ENCODE data around the gene PRKCB. TPM values are rescaled to one million over a fixed set of nuclear protein-coding genes. Genes with fewer than 3 reads are reported as not detected.

PRKCB gene
- total RNA-seq, 4 donors from 2014 or later, result 10.7 to 23.9 (median 18.2) TPM

- no peak for ATAC-seq
- Histone ChIP-seq H3K27me3 (no peaks in the 10 kb centered on the region), H3K36me3 (no peaks in the 10 kb centered on the region), H3K4me3 (no peak overlapping the region), H3K9me3 (no peaks in the 10 kb centered on the region), H3K27ac (no peak overlapping the region), H3K4me1 (no peaks in the 10 kb centered on the region)
- TF ChIP-seq EP300 (IDR thresholded peaks at IDR 0.05) (no peak), CTCF (IDR thresholded peaks at IDR 0.05) (no peak), POLR2AphosphoS5 (IDR thresholded peaks at IDR 0.05) (no peak), POLR2A (IDR thresholded peaks at IDR 0.05) (no peak)
- 66 to 89% methylated on average over 4 of the region's 4 CpGs for WGBS, 2 donors (ENCODE audit: low coverage in 1 of 2)
These were observed 144.2 kb downstream of the PRKCB start for GRCh38 chr16:23979982-23980381.

GRCh38 chr16:23981429-23982399, 145.9 kb downstream of the PRKCB start:
- no peaks in the 10 kb centered on the region for H3K9me3 ChIP-seq
- no peak overlapping the region for H3K4me3 ChIP-seq

GRCh38 chr16:23986455-23986854, 150.7 kb downstream of the PRKCB start:
- Histone ChIP-seq H3K27me3 (no peaks in the 10 kb centered on the region), H3K9me3 (no peaks in the 10 kb centered on the region), H3K4me3 (no peak overlapping the region), H3K27ac (no peak overlapping the region), H3K36me3 (no peaks in the 10 kb centered on the region), H3K4me1 (no peaks in the 10 kb centered on the region)
- 63 to 100% methylated on average over 1 to 2 of the region's 2 CpGs for WGBS, 2 donors (ENCODE audit: low coverage in 1 of 2)
- no peak for TF ChIP-seq POLR2AphosphoS5 (IDR thresholded peaks at IDR 0.05)
- no peak for TF ChIP-seq POLR2A (IDR thresholded peaks at IDR 0.05)
- TF ChIP-seq EP300 (IDR thresholded peaks at IDR 0.05), result no peak
- TF ChIP-seq CTCF (IDR thresholded peaks at IDR 0.05), result no peak
- ATAC-seq, result no peak

More at GRCh38 chr16:23981429-23982399, 145.9 kb downstream of the PRKCB start:
- Histone ChIP-seq H3K36me3 (no peaks in the 10 kb centered on the region), H3K27ac (no peak overlapping the region), H3K27me3 (no peaks in the 10 kb centered on the region), H3K4me1 (no peaks in the 10 kb centered on the region)
- no peak for TF ChIP-seq POLR2AphosphoS5 (IDR thresholded peaks at IDR 0.05)
- no peak for TF ChIP-seq EP300 (IDR thresholded peaks at IDR 0.05)
- no peak for TF ChIP-seq CTCF (IDR thresholded peaks at IDR 0.05)
- TF ChIP-seq POLR2A (IDR thresholded peaks at IDR 0.05), result no peak
- ATAC-seq, result no peak
- 80% methylated on average over 2 of the region's 4 CpGs; no CpG with 5 or more reads in 1 of the 2 donors for WGBS, 2 donors (ENCODE audit: low coverage in 1 of 2)

GRCh38 chr16:23987443-23987842, 151.7 kb downstream of the PRKCB start:
- WGBS, 2 donors (ENCODE audit: low coverage in 1 of 2), result 100% methylated on average over 1 to 2 of the region's 2 CpGs
- Histone ChIP-seq H3K36me3 (no peaks in the 10 kb centered on the region), H3K4me3 (no peak overlapping the region), H3K9me3 (no peaks in the 10 kb centered on the region), H3K27me3 (no peaks in the 10 kb centered on the region), H3K4me1 (no peaks in the 10 kb centered on the region), H3K27ac (no peak overlapping the region)
- TF ChIP-seq CTCF (IDR thresholded peaks at IDR 0.05) (no peak), POLR2A (IDR thresholded peaks at IDR 0.05) (no peak), POLR2AphosphoS5 (IDR thresholded peaks at IDR 0.05) (no peak), EP300 (IDR thresholded peaks at IDR 0.05) (no peak)
- ATAC-seq, result no peak

GRCh38 chr16:23990507-23990906, 154.7 kb downstream of the PRKCB start:
- no peak for ATAC-seq
- WGBS, 2 donors (ENCODE audit: low coverage in 1 of 2), result 66 to 67% methylated on average over 1 to 3 of the region's 3 CpGs
- no peaks in the 10 kb centered on the region for H3K4me1 ChIP-seq
- H3K4me3 ChIP-seq, result no peak overlapping the region
- H3K27me3 ChIP-seq, result no peaks in the 10 kb centered on the region
- H3K27ac ChIP-seq, result no peak overlapping the region
- H3K9me3 ChIP-seq, result no peaks in the 10 kb centered on the region
- TF ChIP-seq POLR2AphosphoS5 (IDR thresholded peaks at IDR 0.05) (no peak), POLR2A (IDR thresholded peaks at IDR 0.05) (no peak), CTCF (IDR thresholded peaks at IDR 0.05) (no peak), EP300 (IDR thresholded peaks at IDR 0.05) (no peak)
- no peaks in the 10 kb centered on the region for H3K36me3 ChIP-seq

All from gastroesophageal sphincter (tissue), 4 donors.